Measurements from ENCODE around the gene SYNE3.

Gene SYNE3

GRCh38 chr14:95536036-95536593 is 19.7 kb upstream of the SYNE3 start:
- DNase-seq (ENCODE audit: low spot score) = no peak
- in situ Hi-C loops (cut with MboI; ENCODE audit: low pct_unique_long_range_greater_than_20kb, low sequenced_read_pairs, unreplicated experiment) = no loop called here
- no peak for TF ChIP-seq CTCF (IDR thresholded peaks at IDR 0.05; ENCODE audit: extremely low read depth, insufficient read depth, missing control alignments)

- no peak for TF ChIP-seq CTCF (IDR thresholded peaks at IDR 0.05; ENCODE audit: extremely low read depth, insufficient read depth, missing control alignments)
- DNase-seq (ENCODE audit: low spot score) = peak; percentile 38
Measured at GRCh38 chr14:95535226-95536021, 19.0 kb upstream of the SYNE3 start.

GRCh38 chr14:95534299-95535225 is 18.1 kb upstream of the SYNE3 start, which contains the start of gene GLRX5:
Gene GLRX5, plus strand, starts transcription at chr14:95535050. Its CDS starts 40 bp downstream, at chr14:95535090.
- peak; percentile 100 for DNase-seq (ENCODE audit: low spot score)
- in situ Hi-C loops (cut with MboI; ENCODE audit: low pct_unique_long_range_greater_than_20kb, low sequenced_read_pairs, unreplicated experiment) = no loop called here
- no peak for TF ChIP-seq CTCF (IDR thresholded peaks at IDR 0.05; ENCODE audit: extremely low read depth, insufficient read depth, missing control alignments)

More at GRCh38 chr14:95535226-95536021, 19.0 kb upstream of the SYNE3 start:
- in situ Hi-C loops (cut with MboI; ENCODE audit: low pct_unique_long_range_greater_than_20kb, low sequenced_read_pairs, unreplicated experiment) = no loop called here

GRCh38 chr14:95533822-95534221 is 17.4 kb upstream of the SYNE3 start:
- TF ChIP-seq CTCF (IDR thresholded peaks at IDR 0.05; ENCODE audit: extremely low read depth, insufficient read depth, missing control alignments) = no peak
- in situ Hi-C loops (cut with MboI; ENCODE audit: low pct_unique_long_range_greater_than_20kb, low sequenced_read_pairs, unreplicated experiment) = no loop called here
- DNase-seq (ENCODE audit: low spot score) = no peak

- in situ Hi-C loops (cut with MboI; ENCODE audit: low pct_unique_long_range_greater_than_20kb, low sequenced_read_pairs, unreplicated experiment) = no loop called here
- DNase-seq (ENCODE audit: low spot score) = no peak
- TF ChIP-seq CTCF (IDR thresholded peaks at IDR 0.05; ENCODE audit: extremely low read depth, insufficient read depth, missing control alignments) = no peak
Measured at GRCh38 chr14:95533391-95533821, 17.0 kb upstream of the SYNE3 start.

GRCh38 chr14:95531969-95532368 is 15.5 kb upstream of the SYNE3 start:
- DNase-seq (ENCODE audit: low spot score) = no peak
- in situ Hi-C loops (cut with MboI; ENCODE audit: low pct_unique_long_range_greater_than_20kb, low sequenced_read_pairs, unreplicated experiment) = no loop called here
- no peak for TF ChIP-seq CTCF (IDR thresholded peaks at IDR 0.05; ENCODE audit: extremely low read depth, insufficient read depth, missing control alignments)
